NOMO-1 treated with dmso at 0.1 percent for 144 hours (cell line): ENCODE data around the gene PLCB1.

Experiments used
- DNase-seq: peaks from one replicate; lab custom pipeline; 2025; ENCODE audit not compliant: unreplicated experiment; lab: John Stamatoyannopoulos, UW

Gene PLCB1

DNA sequence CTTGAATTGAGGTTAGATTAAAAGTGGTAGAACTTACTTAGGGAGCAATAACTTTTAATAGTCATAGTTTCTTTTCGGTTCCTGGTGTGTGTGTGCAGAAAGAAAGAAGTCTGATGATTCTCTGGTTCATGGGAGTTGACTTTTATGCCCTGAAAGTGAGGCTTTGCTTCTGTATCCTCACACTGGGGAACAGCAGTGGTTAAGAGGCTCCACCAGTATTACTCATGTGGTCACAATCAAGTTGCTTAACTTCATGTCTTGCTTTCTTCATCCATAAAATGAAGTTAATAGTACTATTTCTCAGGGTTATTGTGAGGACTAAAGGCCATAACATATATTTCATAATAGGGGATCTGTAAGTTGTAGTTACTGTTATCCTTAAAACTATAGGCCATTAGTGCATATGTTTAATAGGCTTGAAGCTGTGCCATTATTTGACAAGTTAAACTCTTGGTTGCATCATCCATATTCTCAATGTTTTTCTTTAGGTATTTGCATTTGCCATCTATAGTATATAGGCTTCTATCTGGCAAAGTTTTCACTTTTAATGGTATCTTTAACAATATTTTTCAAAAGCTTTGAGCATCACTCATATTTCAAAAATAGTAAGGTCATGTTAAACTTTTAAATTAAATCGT is 262.4 kb downstream of the PLCB1 start:
- peak; percentile 75 for DNase-seq

DNA sequence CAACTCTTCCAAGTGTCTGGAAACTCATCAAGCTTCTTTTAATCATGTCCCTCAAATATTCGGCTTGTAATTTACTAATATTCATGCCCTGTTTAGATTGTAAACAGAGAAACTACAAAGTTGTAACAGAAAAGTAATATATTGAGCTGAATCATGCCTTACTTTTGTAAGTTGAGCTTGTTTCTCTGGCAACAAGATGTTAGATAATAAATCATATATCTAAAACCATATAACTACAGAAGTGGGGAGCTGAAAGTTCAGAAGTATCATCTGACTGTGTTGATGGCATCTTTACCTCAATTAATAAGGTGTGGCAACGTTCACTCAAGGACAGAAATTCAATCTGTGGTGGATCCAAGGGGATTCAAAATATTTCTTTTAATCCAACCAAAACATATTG is 263.9 kb downstream of the PLCB1 start:
- no peak for DNase-seq

DNA sequence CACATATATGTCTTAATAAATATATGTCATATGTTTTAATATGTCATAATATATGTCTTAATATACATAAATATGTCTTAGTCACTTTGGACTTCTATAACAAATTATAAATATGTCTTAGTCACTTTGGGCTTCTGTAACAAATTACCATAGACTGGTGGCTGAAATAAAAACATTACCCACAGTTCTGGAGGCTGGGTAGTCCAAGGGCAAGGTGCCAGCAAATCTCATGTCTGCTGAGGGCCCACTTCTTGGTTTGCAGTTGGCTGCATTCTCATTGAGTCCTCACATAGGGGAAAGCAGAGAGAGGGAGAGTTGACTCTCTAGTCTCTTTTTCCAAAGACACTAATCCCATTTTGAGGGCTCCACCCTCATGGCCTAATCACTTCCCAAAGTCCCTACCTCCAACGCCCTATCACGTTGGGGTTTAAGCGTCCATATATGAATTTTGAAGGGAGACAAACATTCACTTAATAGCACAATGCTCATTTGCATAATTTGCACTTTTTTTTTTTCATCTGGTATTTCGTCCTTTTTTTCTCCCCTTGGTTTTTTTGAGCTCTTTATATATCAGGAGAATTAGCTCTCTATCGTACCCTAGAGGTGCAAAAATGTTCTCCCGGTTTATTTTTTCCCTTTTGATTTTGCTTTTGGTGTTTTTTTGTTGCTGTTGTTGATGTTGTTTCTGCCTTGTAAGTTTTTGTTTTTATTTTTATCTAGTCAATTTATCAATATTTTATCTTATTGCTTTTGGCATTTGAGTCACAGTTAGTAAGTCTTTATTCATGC is 266.4 kb downstream of the PLCB1 start:
- no peak for DNase-seq

DNA sequence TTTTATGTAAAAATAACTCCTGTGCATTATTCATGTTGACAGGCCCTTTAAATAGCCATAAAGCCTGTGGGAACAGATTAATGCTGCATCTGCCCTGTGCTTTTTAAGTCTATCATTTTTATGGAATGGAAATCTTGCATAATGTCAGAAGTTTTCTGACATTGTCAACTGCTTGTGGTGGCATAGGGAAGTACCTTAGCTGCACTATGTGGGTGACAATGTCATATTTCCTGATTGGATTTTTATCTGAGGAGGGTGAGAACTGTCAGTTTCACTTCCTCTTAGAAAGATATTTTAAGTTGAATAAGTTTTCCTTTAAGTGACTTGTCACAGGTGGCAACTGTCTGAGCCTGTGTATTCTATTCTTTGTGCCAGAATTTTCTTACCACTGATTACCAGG is 267.9 kb downstream of the PLCB1 start:
- peak; percentile 79 for DNase-seq

DNA sequence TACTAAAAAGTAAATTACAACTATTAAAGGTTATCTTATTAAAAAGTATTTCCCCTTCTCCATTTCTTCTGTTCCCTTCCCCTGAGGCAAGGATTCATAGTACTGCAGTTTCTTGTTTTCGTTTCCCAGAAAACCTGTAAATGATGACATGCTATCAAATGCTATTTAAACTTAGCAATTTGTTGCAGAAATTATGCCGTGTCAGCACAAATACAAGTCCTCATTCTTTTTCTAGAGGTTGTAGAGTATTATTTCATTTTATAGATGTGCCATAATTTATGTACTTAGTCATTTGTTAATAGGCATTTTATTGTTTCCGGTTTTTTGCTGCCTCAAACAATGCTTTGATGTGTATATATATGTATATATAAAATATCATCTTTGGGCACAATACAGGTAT is 268.4 kb downstream of the PLCB1 start:
- no peak for DNase-seq

DNA sequence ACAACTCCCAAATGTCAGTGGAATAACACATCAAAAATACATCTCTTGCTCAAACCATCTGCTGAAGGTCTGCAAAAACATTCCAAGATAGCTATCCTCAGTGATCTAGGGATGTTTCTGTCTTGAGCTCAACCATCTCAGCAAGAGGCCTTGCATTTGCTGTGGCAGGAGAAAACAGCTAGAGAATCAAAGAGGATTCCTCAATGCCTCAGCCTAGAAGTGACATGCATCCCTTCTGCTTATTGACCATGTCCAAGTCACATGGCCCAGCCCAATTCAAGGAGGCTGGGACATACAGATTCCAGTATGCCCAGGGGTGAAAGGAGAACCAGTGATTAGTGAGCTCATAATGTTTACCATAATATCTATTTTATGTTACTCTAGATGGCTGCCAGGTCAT is 269.5 kb downstream of the PLCB1 start:
- no peak for DNase-seq

DNA sequence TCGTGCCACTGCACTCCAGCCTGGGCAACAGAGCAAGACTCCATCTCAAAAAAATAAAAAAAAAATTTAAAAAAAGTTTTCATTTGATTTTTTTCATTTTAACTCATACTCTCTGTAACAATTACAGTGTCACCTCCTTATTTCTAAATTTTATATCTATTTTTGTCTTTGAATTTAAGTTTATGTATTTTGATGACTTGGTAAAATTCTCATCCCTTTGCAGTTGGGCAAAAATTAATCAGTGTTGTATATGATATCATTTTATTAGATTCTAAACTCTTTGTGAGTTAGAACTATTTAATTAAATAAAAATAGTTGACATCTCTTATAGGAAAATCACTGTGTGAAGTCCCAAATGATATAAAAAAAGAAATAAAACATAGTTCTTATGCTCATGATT is 270.7 kb downstream of the PLCB1 start:
- DNase-seq: no peak

DNA sequence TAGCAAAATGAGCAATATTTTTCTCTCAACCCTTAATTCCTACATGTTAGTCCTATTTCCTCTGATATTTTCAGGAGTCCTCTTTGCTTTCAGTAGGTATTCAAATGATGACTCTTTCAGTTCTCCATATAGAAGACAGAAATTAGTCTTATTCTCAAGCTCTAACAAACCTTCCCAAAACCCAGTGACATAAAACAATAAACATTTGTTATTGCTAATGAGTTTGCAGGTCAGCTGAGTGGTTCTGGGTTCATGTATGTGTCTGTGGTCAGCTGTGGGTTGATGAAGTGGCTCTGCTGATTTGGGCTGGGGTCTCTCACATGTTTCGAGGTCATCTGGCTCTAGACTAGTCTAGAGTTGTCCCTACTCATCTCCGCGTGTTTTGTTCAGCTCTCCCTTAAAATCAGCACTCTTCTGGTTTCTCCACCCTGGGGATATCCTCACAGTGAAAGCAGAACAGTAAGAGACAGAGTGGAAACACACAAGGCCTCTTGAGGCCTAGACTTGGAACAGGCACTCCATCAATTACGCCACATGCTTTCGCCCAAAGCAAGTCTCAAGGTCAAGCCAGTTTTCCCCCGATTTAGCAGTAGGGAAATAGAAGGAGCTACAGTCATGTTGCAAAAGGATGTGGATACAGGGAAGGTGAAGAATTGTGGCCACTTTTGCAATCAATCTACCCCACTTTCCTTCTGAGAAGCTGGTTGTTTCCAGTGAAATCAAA is 273.0 kb downstream of the PLCB1 start:
- DNase-seq: no peak

DNA sequence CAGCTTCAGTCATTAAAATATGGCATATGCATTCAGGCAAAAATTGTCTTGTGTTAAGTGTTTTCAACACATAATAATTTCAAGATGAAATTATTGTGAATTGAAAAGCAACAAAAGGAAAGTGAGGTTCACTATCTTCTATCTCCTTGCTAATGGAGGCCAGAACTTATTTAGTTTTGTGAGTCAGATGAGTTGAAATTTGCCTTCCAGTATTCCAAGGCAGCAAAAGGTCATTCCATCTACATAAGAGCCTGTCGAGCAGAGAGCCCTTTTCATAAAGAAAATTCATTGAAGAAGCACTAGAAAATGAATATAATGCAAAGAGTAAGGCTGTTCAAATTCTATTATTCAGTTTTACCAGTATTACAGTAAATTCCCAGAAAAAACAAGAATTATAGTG is 274.3 kb downstream of the PLCB1 start:
- DNase-seq: no peak

DNA sequence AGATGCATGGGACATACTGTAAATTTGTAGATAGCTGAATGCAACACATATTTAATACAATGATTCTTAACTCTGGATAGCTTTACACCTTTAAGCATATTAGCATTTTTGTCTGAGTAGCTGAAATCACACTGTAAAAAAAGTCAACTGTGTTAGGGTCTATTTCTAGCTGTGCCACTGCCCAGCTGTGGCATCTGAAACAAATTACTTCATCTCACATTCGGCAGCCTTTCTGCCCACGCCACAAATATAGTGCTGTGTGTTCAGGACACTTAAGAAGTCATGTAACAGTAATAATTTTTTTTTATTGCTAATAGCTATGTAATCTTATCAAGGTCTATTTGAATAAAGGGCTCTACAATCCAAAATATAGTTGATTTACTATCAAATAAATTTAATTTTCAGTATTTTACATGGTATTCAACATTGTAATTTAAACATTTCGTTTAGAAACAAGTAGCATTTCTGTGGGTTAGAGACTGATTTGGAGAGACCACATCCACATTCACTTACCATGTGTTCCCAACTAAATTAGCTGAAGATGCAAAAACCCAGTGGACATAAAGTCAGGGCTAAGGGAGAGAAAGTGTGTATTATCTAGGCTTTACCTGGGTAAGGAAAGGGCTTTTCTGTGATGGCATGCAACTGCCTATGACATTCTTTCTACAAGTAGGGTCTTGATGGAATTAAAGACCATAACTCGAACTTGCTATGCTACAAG is 276.7 kb downstream of the PLCB1 start:
- no peak for DNase-seq

DNA sequence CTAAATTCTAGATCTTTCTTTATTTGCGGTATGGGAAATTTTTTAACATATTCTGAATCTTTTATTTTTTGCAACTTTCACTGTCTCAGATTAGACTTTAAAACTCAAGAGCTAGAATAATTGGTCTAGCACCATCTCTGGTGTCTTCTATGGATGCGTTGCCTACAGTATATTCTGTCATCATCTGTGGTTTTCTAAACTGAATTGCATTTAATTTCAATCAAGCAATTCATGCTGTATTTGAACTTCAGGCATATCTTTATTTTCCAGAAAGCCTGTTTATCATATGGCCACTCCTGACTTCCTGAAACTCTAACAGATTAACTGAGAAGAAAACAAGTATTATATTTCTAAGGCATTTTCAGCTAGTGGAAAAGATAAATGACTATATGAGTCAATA is 281.6 kb downstream of the PLCB1 start:
- no peak for DNase-seq

DNA sequence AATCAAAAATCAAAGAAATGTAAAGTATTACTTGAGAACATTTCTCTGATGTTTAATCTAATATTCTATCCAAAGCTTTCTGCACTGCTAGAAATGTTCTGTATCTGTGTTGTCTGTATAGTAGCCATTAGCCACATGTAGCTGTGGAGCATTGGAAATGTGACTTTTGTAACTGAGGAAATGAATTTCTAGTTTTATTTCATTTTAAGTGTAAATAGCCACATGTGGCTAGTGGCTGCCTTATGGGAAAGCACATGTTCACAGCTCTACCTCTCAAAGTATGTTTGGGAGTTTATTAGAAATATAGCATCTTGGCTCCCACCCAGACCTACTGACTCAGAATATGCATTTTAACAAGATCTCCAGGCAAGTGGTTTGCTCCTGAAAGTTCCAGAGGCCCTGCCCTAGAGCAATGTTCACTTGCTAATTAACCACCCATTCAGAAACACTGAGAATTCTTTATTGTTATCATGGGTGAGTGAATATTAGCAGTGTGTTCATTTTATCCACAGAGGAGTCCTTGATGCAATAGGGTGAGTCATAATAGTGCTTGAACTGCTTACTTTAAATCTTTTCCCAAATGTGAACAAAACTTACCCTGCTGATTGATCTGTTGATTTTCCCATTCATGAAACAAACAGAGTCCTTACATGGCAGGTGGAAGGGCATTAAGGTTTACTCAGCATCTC is 282.7 kb downstream of the PLCB1 start:
- DNase-seq: no peak

DNA sequence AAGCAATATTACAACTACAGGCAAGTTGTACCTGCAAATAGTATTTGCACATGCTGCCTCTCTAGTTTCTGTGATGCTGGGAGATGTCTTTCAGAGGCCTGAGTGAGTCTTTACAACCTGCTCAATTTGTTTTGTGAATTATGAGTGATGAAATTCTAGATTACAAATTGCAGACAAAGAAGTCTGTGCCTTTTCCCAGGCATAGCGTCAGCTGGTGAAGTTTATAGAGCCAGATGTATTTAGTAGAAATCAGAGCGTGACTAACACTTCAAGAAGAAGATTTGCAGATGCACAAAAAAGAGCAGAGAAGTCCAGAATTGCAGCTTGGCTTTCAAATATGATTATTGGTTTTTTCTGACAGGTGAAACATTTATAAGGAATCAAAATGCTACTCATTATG is 289.9 kb downstream of the PLCB1 start:
- DNase-seq: no peak

DNA sequence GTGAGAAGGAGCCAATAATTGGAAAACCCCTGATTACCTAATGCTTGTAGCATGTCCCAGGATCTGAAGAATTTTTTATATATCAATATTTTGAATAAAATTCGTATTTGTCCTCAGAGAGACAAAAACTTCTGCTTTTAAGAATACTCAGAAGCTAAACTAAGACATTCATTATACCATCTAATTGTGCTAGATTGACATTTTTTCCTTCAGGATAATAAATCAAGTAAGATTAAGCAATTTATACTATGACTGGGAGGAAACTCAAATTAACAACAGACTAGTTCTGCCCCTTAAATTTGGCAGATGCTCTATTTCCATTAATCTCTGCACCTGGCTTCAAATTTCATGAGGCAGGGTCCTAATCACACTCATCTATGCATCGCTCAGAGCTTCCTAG is 291.4 kb downstream of the PLCB1 start:
- DNase-seq: no peak

DNA sequence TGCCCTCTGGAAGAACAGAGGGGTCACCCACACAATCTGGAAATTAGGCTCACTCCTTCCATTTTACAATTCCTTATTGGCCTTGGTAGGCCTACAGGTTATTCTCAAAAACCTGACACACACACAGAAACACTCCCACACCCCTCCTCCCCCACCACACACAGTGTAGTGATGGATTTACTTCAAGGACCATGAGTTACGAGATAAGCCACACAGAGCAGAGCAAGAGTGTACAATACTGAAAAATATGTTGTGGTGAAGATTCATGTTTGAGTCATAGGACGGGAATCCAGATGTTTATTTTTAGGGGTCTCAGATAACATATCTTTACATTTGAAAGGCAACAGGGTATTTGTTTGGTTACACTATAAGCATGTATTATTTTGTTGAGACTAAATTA is 291.9 kb downstream of the PLCB1 start:
- DNase-seq: no peak

DNA sequence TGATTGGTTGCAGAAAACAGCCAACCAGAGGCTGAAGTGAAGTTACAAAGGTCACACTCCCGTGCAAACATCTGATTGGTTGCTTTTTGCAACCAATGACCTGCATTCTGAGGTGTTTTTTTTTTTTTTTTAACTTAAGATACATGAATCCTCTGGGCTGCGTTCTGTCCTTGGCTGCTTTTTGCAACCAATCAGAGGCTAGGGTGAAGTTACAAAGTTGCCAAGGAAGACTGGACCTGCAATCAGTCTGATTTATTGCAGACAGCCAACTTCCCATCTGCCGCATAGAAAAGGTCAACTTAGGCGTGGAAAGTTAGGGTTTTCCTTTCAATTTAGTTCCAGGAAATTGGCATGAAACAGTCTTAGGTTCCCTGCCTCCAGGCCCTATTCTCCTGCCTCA is 292.9 kb downstream of the PLCB1 start:
- no peak for DNase-seq

DNA sequence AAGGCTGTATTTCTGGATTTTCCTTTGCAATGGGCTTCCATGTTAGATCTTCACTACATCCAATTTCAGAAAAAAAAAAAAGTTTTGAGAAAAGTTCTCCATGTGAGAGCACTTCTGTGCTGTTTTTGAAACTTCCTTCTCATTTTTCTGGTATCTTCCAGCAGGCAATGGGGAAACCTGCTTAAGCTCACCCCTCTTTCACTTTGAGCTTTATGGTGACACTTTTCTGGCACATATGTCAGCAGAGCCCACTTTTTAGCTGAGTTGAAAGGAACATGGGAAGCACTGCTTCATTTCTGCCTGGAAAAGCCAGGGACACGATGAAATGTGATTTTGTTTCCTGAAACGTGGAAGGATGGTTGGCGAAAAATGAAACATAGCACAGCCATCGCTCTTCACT is 293.7 kb downstream of the PLCB1 start:
- DNase-seq: no peak

DNA sequence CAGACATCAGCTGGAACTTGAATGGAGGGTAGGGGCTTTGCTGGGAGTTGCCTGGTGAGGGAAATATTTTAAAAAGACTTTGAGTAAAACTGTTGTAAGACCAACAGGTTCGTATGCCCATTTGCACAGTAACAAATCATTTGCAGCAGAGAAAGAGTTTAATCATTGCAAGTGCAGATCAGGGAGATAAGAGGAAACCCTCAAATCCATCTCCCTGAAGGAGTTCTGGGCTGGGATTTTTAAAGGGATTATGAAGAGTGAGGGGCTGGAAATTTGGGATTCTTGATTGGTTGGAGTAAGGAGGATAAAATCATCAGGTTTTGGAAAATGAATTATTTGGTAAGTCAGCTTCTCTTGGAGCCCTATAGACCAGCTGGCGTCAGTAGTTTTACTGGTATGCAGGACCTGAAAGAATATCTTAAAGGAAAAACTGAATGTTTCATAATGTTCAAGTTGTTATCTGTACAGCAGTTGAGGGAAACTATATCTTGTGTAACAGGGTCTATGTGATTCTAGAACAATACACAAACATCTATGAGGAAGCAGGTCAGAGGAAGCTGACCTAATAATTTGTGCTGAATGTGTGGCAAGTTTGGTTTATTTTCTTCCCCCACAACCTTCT is 295.5 kb downstream of the PLCB1 start:
- peak; percentile 40 for DNase-seq

DNA sequence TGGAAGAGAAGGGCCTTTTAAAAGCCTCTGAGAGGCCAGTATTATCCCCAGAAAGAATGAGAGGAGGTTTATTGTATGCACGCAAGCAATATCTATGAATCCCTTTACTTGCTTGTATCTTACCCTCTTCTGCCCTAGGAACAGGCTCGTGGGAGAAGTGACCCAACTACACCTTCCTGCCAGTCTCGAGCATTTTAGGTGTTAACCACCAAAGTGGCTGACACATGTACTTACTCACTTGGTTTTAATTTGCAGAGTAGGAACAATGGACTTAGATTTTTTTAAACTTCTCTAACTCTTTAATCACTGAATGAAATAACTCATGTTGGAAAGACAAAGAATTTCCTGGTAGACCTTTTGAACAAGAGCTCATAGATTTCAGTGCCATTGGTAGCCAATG is 296.9 kb downstream of the PLCB1 start:
- no peak for DNase-seq
